ENCODE data around the gene ASB2. TPM values are rescaled to one million over a fixed set of nuclear protein-coding genes. Genes with fewer than 3 reads are reported as not detected.

ASB2 gene
- total RNA-seq, 1 experiment from 2014 or later, result 0.35 TPM

DNA sequence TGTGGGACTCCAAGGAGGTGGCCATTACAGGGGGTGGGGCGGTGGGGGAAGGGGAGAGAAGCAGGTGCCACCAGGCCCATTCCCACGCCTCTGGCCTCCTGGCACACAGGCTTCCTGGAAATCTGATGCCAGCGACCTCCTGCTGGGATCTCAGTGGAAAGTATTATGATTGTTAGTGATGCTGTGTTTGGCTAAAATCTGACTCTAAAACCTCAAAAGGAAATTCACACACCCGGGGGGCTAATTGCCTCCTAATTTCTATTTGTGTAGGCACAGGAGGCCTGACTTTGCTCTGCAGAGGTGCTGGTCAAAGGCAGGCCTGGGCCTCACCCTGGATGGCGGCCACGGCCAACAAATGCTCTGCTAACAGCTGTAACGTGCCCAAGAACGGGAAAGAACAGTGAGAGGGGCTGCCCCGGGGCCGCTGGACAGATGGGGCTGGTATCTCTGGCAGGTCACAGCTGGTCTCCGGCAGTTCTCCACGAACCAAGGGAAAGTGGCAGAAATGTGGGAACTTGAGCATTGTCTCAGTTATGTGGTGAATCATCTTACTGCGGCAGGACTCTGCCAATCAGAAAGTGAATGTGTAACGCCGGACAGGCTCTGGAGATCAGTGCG is 35.0 kb downstream of the ASB2 start:
- Histone ChIP-seq H2BK5ac (ENCODE audit: insufficient read length, low read length) (no peak overlapping the region), H4K5ac (ENCODE audit: insufficient read length, low read depth, low read length) (no peak overlapping the region), H3K14ac (ENCODE audit: insufficient read depth, low read length) (no peak overlapping the region), H3K4me1 (ENCODE audit: insufficient read depth, low read length) (no peaks in the 10 kb centered on the region; the same call in 1 of the 2 replicates), H2BK20ac (ENCODE audit: low read depth, low read length, poor library complexity, severe bottlenecking) (no peak overlapping the region), H3K9ac (ENCODE audit: extremely low read depth, insufficient read length, low read length) (no peak overlapping the region), H3K56ac (ENCODE audit: insufficient read length, low read depth, low read length) (no peak overlapping the region), H2BK12ac (ENCODE audit: insufficient read length, low read depth, low read length) (no peak overlapping the region), H3K27me3 (ENCODE audit: insufficient read depth, low read length) (peaks cover 5% of the 10 kb centered on the region; the same call in 1 of the 2 replicates), H3K4ac (ENCODE audit: low read depth, low read length) (no peak overlapping the region), H4K20me1 (ENCODE audit: control insufficient read depth, insufficient read depth, insufficient read length) (no peaks in the 10 kb centered on the region), H3K18ac (ENCODE audit: insufficient read length, low read depth, low read length) (no peak overlapping the region), H2BK15ac (ENCODE audit: low read depth, low read length) (no peak overlapping the region), H4K8ac (replicated peaks; ENCODE audit: insufficient read length, low read depth, low read length) (no peak overlapping the region), H3K9me3 (ENCODE audit: control insufficient read depth, low read depth, low read length) (no peaks in the 10 kb centered on the region), H4K91ac (ENCODE audit: insufficient read length, low read depth, low read length) (no peak overlapping the region), H3K23ac (ENCODE audit: insufficient read length, low read depth, low read length) (no peak overlapping the region), H3K23me2 (ENCODE audit: insufficient read length, low read depth, low read length, poor library complexity, severe bottlenecking) (no peaks in the 10 kb centered on the region), H3K79me2 (ENCODE audit: insufficient read depth, low read length) (no peaks in the 10 kb centered on the region), H2BK120ac (ENCODE audit: low read depth, low read length, poor library complexity, severe bottlenecking) (no peak overlapping the region), H2AK5ac (ENCODE audit: insufficient read length, low read length) (no peak overlapping the region), H3T11ph (ENCODE audit: low read length) (no peak overlapping the region), H3K27ac (ENCODE audit: insufficient read length, low read depth, low read length) (no peak overlapping the region), H3K79me1 (ENCODE audit: insufficient read depth, low read depth, low read length, poor library complexity, severe bottlenecking) (no peaks in the 10 kb centered on the region), H3K4me2 (ENCODE audit: insufficient read depth, insufficient read length, low read length) (no peak overlapping the region), H2AFZ (ENCODE audit: low read length) (no peak overlapping the region)
- no peak for DNase-seq
- Mint-ChIP-seq H3K9me3 (no peaks in the 10 kb centered on the region), H3K36me3 (ENCODE audit: insufficient read depth in 1 of 3, low read depth in 3 of 3) (no peaks in the 10 kb centered on the region; a peak in 1 of 7 replicates), H3K4me3 (no peak overlapping the region), H3K27ac (peak overlapping the region in 1 of 3 experiments; percentile 27; a peak in 1 of 7 replicates), H3K27me3 (ENCODE audit: low read depth) (peaks cover 37% of the 10 kb centered on the region), H3K4me1 (peaks cover 17 to 23% of the 10 kb centered on the region in 2 experiments)
- no CpG with 5 or more reads among the region's 16 CpGs for WGBS (ENCODE audit: extremely low coverage, insufficient read length, low lambda C conversion rate)
- TF ChIP-seq, protein P1, sequence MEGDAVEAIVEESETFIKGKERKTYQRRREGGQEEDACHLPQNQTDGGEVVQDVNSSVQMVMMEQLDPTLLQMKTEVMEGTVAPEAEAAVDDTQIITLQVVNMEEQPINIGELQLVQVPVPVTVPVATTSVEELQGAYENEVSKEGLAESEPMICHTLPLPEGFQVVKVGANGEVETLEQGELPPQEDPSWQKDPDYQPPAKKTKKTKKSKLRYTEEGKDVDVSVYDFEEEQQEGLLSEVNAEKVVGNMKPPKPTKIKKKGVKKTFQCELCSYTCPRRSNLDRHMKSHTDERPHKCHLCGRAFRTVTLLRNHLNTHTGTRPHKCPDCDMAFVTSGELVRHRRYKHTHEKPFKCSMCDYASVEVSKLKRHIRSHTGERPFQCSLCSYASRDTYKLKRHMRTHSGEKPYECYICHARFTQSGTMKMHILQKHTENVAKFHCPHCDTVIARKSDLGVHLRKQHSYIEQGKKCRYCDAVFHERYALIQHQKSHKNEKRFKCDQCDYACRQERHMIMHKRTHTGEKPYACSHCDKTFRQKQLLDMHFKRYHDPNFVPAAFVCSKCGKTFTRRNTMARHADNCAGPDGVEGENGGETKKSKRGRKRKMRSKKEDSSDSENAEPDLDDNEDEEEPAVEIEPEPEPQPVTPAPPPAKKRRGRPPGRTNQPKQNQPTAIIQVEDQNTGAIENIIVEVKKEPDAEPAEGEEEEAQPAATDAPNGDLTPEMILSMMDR (conservative IDR thresholded peaks at IDR 0.05), result no peak
